NOMO-1 treated with dmso at 0.1 percent for 144 hours (cell line): ENCODE measurements around the gene SLC25A6.
"Not testable (repeated sequence)": the region's sequence is repeated elsewhere in the genome, so short reads cannot be mapped to it uniquely, and the experiment has no call there.

Experiments
- DNase-seq: peaks from one replicate; lab custom pipeline; 2025; ENCODE audit not compliant: unreplicated experiment; lab: John Stamatoyannopoulos, UW

SLC25A6 gene

DNA sequence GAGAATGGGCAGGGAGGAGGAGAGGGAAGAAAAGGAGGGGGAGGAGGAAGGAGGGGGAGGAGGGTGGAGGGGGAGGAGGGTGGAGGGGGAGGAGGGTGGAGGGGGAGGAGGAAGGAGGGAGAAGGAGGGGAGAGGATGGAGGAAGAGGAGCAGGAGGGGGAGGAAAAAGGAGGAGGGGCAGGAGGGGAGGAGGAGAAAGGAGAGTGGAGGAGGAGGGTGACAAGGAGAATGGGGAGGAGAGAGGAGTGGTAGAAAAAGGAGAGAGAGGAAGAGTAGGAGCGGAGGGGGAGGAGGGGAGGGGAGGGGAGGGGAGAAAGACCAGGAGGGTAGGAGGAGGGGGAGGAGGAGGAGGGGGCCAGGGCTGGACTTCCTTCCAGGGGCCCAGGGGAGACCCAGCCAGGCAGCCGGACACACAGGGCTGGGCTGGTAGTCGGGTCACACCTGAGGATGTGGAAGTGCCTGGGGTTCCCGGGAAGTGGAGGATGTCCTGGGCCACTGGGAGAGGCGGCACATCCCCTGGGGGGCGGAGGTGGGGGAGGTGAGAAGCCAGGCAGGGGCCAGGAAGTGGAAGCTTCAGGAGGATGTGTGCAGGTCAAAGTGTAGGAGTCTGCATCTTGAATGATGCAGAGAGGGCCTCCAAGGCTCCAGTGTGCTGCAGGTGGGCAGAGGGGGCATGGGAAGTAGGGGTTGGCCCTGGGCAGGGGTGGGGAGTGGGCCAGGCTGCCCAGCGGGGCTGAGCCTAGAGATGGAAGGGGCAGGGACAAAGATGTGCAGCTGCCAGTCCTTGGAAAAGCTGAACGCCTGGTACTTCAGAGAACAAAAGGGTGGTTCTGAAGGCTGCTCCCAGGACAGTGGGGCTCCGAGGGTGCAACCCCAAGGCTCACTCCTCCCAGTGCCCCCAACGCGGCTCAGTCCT is 36.5 kb downstream of the SLC25A6 start:
- DNase-seq, result no peak

DNA sequence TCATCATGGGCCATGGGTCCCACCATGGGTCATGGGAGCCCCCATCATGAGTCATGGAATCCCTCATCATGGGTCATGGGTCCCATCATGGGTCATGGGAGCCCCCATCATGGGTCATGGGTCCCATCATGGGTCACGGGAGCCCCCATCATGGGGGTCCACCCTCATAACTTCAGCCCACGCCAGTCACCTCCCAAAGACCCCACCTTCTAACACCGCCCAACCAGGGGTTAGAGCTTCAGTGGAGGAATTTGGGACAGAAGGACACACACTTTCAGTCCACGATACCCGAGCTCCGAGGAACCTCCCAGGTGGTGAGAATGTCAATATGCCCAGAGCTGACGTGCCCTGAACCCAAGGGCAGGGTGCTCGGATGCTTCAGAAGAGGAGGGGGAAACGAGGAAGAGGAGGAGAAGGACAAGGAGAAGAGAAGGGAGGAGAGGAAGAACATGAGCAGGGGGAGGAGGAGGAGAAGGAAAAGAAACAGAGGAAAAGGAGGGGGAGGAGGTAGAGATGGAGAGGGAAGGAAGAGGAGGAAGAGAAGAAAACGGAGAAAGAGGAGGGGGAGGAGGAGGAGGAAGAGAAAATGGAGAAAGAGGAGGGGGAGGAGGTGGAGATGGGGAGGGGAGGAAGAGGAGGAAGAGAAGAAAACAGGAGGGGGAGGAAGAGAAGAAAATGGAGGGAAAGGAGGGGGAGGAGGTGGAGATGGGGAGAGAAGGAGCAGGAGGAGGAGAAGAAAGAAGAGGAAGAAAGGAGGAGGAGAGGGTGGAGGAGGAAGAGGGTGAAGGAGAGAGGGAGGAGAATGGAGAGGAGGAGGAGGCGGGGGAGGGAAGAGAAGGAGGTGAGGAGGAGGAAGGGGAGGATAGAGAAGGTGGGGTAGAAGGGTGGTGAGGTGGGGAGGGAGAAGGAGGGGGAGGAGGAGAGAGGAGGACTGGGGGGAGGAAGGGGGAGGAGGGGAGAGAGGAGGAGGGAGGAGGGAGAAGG is 37.6 kb downstream of the SLC25A6 start:
- DNase-seq, result no peak

DNA sequence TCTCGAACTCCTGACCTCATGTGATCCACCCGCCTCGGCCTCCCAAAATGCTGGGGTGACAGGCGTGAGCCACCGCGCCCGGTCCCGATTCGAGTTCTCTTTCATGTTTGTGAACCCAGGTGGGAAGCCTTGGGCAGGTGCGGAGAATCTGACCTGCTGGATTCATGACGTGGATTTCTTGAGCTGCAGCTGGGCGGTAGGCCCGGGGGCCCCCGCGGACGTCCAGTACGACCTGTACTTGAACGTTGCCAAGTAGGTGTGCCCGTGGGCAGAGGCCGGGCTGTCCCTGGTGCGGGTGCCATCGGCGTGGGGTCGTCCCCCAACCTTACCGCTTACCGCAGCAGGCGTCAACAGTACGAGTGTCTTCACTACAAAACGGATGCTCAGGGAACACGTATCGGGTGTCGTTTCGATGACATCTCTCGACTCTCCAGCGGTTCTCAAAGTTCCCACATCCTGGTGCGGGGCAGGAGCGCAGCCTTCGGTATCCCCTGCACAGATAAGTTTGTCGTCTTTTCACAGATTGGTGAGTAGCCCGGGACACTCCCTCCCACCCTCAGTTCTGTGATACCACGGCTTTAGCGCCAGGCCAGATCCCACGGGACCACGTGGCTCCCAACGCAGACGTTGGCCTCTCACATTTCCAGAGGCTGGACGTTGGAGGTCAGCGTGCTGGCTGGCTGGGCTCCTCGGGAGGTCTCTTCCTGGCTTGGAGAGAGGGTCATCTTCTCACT is 39.8 kb downstream of the SLC25A6 start:
- DNase-seq, result no peak

DNA sequence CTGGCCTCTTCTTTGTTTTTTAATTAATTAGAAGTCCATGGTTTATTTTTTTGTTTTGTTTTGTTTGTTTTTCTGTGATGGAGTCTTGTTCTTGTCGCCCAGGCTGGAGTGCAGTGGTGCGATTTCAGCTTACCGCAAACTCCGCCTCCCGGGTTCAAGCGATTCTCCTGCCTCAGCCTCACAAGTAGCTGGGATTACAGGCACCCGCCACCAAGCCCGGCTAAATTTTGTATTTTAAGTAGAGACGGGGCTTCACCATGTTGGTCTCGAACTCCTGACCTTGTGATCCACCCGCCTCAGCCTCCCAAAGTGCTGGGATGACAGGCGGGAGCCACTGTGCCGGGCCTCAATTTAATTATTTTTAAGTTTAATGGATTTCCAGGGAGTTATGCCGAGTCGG is 42.3 kb downstream of the SLC25A6 start:
- DNase-seq, result not testable (repeated sequence)

DNA sequence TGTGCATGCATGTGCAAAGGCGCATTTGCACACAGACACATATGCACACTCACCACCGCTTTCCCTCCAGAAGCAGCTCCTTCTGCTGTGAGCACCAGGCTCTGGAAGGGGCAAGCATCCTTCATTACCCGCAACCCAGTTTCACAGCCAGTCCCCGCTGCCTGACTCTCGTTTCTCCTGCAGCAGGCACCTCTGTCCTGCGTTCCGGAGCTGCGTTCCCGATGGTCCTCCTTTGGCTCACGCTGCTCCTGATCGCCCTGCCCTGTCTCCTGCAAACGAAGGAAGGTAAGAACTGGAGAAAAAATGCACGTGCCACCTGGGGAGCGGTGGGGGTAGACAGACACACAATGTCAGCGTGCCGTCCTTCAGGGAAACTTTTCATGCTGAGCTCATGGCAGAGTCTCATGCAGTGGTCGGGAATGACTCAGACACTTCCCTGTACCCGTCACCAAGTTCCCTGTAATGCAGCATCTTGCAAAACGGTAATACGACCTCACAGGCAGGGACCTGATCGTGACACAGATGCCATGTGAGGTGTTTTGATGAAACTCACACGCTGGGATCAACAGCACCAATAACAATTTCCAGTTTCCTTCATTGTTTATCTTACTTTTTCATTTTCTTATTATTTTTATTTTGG is 50.2 kb downstream of the SLC25A6 start:
- DNase-seq, result no peak

DNA sequence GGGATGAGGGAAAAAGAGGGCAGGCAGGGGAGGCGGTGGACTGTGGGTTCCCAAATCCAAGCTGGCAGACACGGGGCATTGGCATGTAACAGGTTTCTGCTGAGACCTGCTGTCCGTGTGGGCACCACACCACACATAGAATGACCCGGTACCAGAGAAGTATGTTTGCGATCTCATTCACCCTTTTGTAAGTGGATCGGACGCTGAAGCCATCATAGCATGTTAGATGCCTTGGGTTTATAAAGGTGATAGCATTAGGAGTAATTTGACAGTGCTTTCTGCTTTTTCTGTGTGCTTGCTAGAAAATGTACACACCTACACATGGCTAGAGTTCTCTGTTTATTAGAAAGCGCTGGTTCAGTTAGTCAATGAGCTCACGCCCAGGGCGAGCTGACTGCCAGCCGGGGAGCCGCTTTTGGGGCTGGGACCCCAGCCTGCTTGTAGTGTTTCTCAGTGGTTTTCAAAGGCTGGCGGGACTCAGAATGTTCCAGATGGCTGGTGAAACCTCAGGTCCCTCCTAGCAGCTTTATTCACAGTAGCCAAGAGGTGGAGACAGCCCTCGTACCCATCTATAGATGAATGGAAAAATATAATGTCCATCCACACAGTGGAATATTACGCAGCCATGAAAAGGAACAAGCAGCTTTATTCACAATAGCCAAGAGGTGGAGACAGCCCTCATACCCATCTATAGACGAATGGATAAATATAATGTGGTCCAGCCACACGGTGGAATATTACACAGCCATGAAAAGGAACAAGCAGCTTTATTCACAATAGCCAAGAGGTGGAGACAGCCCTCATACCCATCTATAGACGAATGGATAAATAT is 54.7 kb downstream of the SLC25A6 start:
- DNase-seq, result no peak

DNA sequence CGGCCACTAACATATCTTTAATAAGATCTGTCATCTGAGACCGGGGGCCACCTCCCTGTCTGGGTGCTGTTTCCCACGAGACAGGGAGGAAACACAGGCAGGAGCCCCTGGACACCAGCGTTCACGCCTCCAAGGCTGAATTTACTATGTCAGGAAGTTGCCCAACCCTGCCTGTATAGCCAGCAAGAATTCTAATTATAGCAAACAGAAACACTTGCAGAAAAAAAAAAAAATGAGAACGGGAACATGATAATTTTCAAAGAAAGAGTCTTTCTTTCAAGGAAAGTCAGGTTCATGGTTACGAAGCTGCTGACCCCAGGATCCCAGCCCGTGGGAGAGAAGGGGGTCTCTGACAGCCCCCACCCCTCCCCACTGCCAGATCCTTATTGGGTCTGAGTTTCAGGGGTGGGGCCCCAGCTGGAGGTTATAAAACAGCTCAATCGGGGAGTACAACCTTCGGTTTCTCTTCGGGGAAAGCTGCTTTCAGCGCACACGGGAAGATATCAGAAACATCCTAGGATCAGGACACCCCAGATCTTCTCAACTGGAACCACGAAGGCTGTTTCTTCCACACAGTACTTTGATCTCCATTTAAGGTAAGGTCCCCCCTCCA is 55.5 kb downstream of the SLC25A6 start, which contains the start of gene IL3RA:
Gene IL3RA (plus strand): TSS at position 455 of the 613 bp plus-strand sequence. CDS start 4,981 bp downstream, outside the sequence.
- DNase-seq, result peak; percentile 72
